Stomach (tissue), 9 donors: ENCODE data around the gene TMEM178A. TPM values are rescaled to one million over a fixed set of nuclear protein-coding genes. Genes with fewer than 3 reads are reported as not detected.

ENCODE experiments used
- DNase-seq, 2 donors: peaks; one replicate each; pipeline versions ENCODE4 v3.0.0 to v3.0.0-alpha.2; 2013 to 2019
- H3K27ac ChIP-seq, 5 donors: fragments of 200-600 bp in 4 of 5; sonication (generic) in 4 of 5; one replicate each; pipeline ENCODE4 v1.5.1; 2013 to 2019; ENCODE audit warnings: mild to moderate bottlenecking in 1 of 5, moderate library complexity in 1 of 5
- H3K27me3 ChIP-seq, 3 donors: fragments of 200-600 bp; sonication (generic); one replicate each; pipeline ENCODE4 v1.5.1; 2017 to 2019; ENCODE audit warnings: mixed run types in 1 of 3
- H3K36me3 ChIP-seq, 4 donors: fragments of 200-600 bp; sonication (generic); 1 replicate in 3 of 4; 2 replicates in 1 of 4; pipeline ENCODE4 v1.5.1; 2016 to 2019
- H3K4me1 ChIP-seq, 4 donors: fragments of 200-600 bp; sonication (generic); one replicate each; pipeline ENCODE4 v1.5.1; 2016 to 2019
- H3K4me3 ChIP-seq, 4 donors: fragments of 200-600 bp; sonication (generic) in 3 of 4; one replicate each; pipeline ENCODE4 v1.5.1; 2016 to 2019; ENCODE audit warnings: mild to moderate bottlenecking in 1 of 4
- H3K9me3 ChIP-seq, 4 donors: fragments of 200-600 bp; sonication (generic); one replicate each; pipeline ENCODE4 v1.5.1; 2016 to 2019
- CTCF ChIP-seq, 7 experiments: fragments of 450-650 bp in 4 of 7; fragments of 200-600 bp in 3 of 7; sonication (generic) in 3 of 7; IDR thresholded peaks; one replicate each; pipeline ENCODE4 v1.5.1; 2016 to 2019; ENCODE audit warnings: antibody characterized with exemption in 7 of 7, control low read depth in 2 of 7, mild to moderate bottlenecking in 1 of 7
- EP300 ChIP-seq: sonication (generic); formaldehyde crosslinking; IDR thresholded peaks from one replicate; pipeline ENCODE4 v1.6.1; 2017; ENCODE audit warnings: antibody characterized with exemption
- POLR2A ChIP-seq, 4 donors: fragments of 450-650 bp; IDR thresholded peaks; one replicate each; pipeline ENCODE4 v1.6.1; 2016; ENCODE audit warnings: antibody characterized with exemption in 4 of 4, control low read depth in 2 of 4, mild to moderate bottlenecking in 1 of 4, moderate library complexity in 1 of 4
- POLR2AphosphoS5 ChIP-seq, 3 donors: sonication (generic); formaldehyde crosslinking; IDR thresholded peaks; one replicate each; pipeline ENCODE4 v1.6.1; 2016; ENCODE audit warnings: antibody characterized with exemption in 3 of 3
- WGBS, 5 donors: extraction: QIAGEN DNeasy Blood & Tissue Kit in 3 of 5; methylation state at CpG; one replicate each; pipeline versions ENCODE4 v1.1.5 to v1.1.7; 2013 to 2018; 5-methylcytosine and 5-hydroxymethylcytosine counted together
- intact Hi-C: fragments of 100-400 bp; cut with DNase I; formaldehyde crosslinking; loops from one replicate; pipeline ENCODE4 v1.15.1; 2023; ENCODE audit warnings: low total_unique reads
- polyA plus RNA-seq, 3 donors: library from polyadenylated mRNA; stranded (reverse); fragments of 200-250 nt; gene quantifications; one replicate each; pipeline ENCODE4 v1.2.3, GENCODE V29; 2013
- total RNA-seq, 5 donors: library from RNA; depleted of rRNA; stranded (reverse); fragments of >200 nt; gene quantifications; one replicate each; pipeline versions ENCODE4 v1.1.0 to v1.2.3, GENCODE V29; 2014 to 2016
- donor health status: healthy with polysubstance abuse.
- donor health status: Bipolar disorder and iron deficiency.
- donor health status: healthy.

TMEM178A gene
- total and polyA plus RNA-seq, 8 donors, result 0.62 to 36.5 (median 4.4) TPM

- 88 to 95% (median 89%) methylated on average over 2 of the region's 2 CpGs for WGBS, 5 donors
- no peak overlapping the region for H3K27ac ChIP-seq
- H3K9me3 ChIP-seq, result no peaks in the 10 kb centered on the region
- no peak for DNase-seq
- no peaks in the 10 kb centered on the region for H3K27me3 ChIP-seq
- intact Hi-C loops, result no loop called here
- H3K36me3 ChIP-seq, result no peaks in the 10 kb centered on the region
- H3K4me3 ChIP-seq, result no peak overlapping the region
- H3K4me1 ChIP-seq, result no peaks in the 10 kb centered on the region
- TF ChIP-seq POLR2AphosphoS5 (IDR thresholded peaks at IDR 0.05) (no peak), CTCF (IDR thresholded peaks at IDR 0.05) (no peak), EP300 (no peak), POLR2A (IDR thresholded peaks at IDR 0.05) (no peak)
These were observed 55.3 kb downstream of the TMEM178A start for GRCh38 chr2:39720970-39721369.

GRCh38 chr2:39723497-39723896, 57.8 kb downstream of the TMEM178A start:
- no peak for TF ChIP-seq POLR2AphosphoS5 (IDR thresholded peaks at IDR 0.05)
- TF ChIP-seq CTCF (IDR thresholded peaks at IDR 0.05), result no peak
- no peak for TF ChIP-seq EP300
- no peak for TF ChIP-seq POLR2A (IDR thresholded peaks at IDR 0.05)
- Histone ChIP-seq H3K36me3 (no peaks in the 10 kb centered on the region), H3K4me1 (no peaks in the 10 kb centered on the region), H3K27me3 (no peaks in the 10 kb centered on the region), H3K9me3 (no peaks in the 10 kb centered on the region), H3K4me3 (no peak overlapping the region), H3K27ac (no peak overlapping the region)
- WGBS, 5 donors, result 71 to 85% (median 79%) methylated on average over 2 of the region's 2 CpGs
- DNase-seq, result no peak
- intact Hi-C loops, result no loop called here

- DNase-seq, result no peak
- no peaks in the 10 kb centered on the region for H3K4me1 ChIP-seq
- H3K36me3 ChIP-seq, result no peaks in the 10 kb centered on the region
- H3K27me3 ChIP-seq, result no peaks in the 10 kb centered on the region
- no peak overlapping the region for H3K27ac ChIP-seq
- 70 to 81% (median 79%) methylated on average over 9 of the region's 9 CpGs for WGBS, 5 donors
- no peak overlapping the region for H3K4me3 ChIP-seq
- intact Hi-C loops, result no loop called here
- TF ChIP-seq POLR2AphosphoS5 (IDR thresholded peaks at IDR 0.05) (no peak), EP300 (no peak), POLR2A (IDR thresholded peaks at IDR 0.05) (no peak), CTCF (IDR thresholded peaks at IDR 0.05) (no peak)
- H3K9me3 ChIP-seq, result no peaks in the 10 kb centered on the region
These were observed 58.5 kb downstream of the TMEM178A start for GRCh38 chr2:39723946-39724827.

DNA sequence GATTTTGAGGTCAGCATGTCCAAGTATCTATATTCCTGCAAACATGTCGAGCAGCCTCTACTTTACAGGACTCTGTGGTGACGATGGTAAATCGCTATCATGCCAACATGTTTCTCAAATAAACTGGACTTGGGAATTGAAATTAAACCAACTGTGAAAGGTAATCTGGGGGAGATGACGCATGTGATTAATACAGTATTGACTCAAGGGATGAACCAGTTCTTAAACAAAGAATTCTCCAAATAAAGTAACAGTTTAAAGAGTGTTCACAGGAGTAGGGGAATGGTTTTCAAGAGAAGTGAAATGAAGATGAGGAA, 59.1 kb downstream of the TMEM178A start:
- Histone ChIP-seq H3K36me3 (no peaks in the 10 kb centered on the region), H3K4me1 (no peaks in the 10 kb centered on the region), H3K9me3 (no peaks in the 10 kb centered on the region), H3K27ac (no peak overlapping the region), H3K4me3 (no peak overlapping the region), H3K27me3 (no peaks in the 10 kb centered on the region)
- intact Hi-C loops, result no loop called here
- 74 to 79% (median 77%) methylated on average over 4 of the region's 4 CpGs for WGBS, 5 donors
- no peak for DNase-seq
- TF ChIP-seq POLR2AphosphoS5 (IDR thresholded peaks at IDR 0.05) (no peak), POLR2A (IDR thresholded peaks at IDR 0.05) (no peak), CTCF (IDR thresholded peaks at IDR 0.05) (no peak)
